Motor neuron (in vitro differentiated cells): Measurements from ENCODE around the gene MED13L. TPM values are rescaled to one million over a fixed set of nuclear protein-coding genes. Genes with fewer than 3 reads are reported as not detected.
A peak's percentile ranks its signal among the peaks of the same experiment; 100 is the strongest.

Experiments used
- ATAC-seq, 8 experiments: fragments of 200-7000 bp; cut with Tn5 transposase; replicated peaks in 6 of 8; 2 replicates each; pipeline ENCODE4 v1.8.0; 2021; ENCODE audit warnings: mild to moderate bottlenecking in 8 of 8, moderate library complexity in 8 of 8
- H3K27ac ChIP-seq, 2 donors: fragments of 250-450 bp; sonication (Bioruptor Pico); 2 replicates each; pipeline ENCODE4 v1.9.0; 2021; ENCODE audit warnings: antibody characterized with exemption in 2 of 2, mild to moderate bottlenecking in 2 of 2, moderate library complexity in 1 of 2
- H3K4me1 ChIP-seq, 2 donors: fragments of 250-450 bp; sonication (Bioruptor Pico); replicated peaks in 1 of 2; 2 replicates each; pipeline ENCODE4 v1.6.1; 2021; ENCODE audit warnings: antibody characterized with exemption in 2 of 2, mild to moderate bottlenecking in 2 of 2, moderate library complexity in 1 of 2
- H3K4me3 ChIP-seq, 5 donors: fragments of 250-450 bp; sonication (Bioruptor Pico); 2 replicates each; pipeline ENCODE4 v1.9.0; 2021; ENCODE audit warnings: antibody characterized with exemption in 5 of 5, mild to moderate bottlenecking in 5 of 5, moderate library complexity in 4 of 5
- WGBS, 10 experiments: fragments of 450-650 bp; shearing (Covaris generic); methylation state at CpG; one replicate each; pipeline ENCODE4 v1.0.0; 2022; 5-methylcytosine and 5-hydroxymethylcytosine counted together
- in situ Hi-C, 9 experiments: fragments of 400-800 bp; cut with MboI; loops; one replicate each; pipeline ENCODE4 v1.15.0; 2021; ENCODE audit warnings: low sequenced_read_pairs in 9 of 9, low pct_unique_long_range_greater_than_20kb in 2 of 9; ENCODE audit not compliant: unreplicated experiment in 9 of 9
- total RNA-seq, 8 experiments: library from RNA; unstranded; fragments of 300-600 nt; gene quantifications; 2 replicates each; pipeline versions ENCODE4 v1.2.3 to v1.2.4, GENCODE V29; 2022

MED13L gene
- total RNA-seq, 8 experiments from 2014 or later: 40.5 to 90.5 (median 66.7) TPM

DNA sequence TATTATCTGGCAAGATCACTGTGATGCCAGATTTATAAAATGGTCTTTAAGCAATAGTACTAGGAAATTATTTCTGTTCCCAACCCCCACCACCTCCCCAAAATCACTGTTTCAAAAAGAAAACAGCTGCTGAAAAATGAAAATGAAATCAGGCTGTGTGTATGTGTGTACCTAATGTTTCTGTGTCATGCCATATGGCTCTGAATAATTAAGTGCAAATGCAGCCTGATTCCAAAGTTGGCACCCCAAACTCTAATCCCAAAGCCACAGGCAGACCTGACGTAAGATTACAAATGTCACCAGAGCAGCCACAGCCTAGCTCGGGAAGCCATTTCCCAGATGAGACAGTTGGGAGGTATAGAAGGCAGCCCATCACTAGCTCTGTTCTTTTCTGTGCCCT lies 175.5 kb downstream of the MED13L start:
- Histone ChIP-seq H3K27ac (no peak overlapping the region), H3K4me3 (no peak overlapping the region), H3K4me1 (peaks cover 15 to 24% of the 10 kb centered on the region in 2 donors)
- ATAC-seq: no peak
- in situ Hi-C loops: no loop called here
- WGBS, 10 experiments: 60 to 100% (median 74%) methylated on average over 1 to 2 of the region's 2 CpGs; no CpG with 5 or more reads in 5 of the 10 experiments

DNA sequence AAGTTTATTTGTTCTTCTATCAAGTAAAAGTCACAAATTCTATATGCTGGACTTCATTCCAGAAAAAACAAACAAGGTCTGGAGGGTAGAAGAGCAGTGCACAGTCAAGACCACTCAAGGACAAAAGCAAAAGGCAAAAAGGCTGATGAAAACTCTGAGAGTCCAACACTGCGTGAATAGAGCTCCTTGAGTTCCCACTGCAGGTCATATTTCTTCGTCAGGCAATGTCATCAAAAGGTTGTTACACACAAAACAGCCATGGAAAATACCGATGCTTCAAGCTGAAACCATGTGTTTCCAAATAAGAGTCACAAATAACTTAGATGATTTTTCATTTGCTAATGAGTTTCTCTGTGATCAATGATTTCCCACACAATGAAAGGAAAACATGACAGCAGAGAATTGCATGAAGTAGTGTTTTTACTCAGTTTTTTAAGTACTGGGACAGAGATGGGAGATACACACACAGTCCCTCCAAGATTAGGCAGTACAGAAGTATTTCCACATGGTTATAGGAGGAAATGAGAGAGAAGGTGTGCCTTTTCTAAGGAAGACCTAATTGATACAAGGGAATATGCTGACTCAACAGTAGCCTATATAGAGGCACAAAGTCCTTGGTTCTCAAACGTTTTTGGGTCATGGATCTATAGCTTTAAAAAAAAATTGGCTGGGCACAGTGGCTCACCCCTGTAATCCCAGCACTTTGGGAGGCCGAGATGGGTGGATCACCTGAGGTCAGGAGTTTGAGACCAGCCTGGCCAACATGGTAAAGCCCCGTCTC lies 177.7 kb downstream of the MED13L start:
- Histone ChIP-seq H3K4me1 (peaks cover 15 to 24% of the 10 kb centered on the region in 2 donors), H3K27ac (no peak overlapping the region), H3K4me3 (no peak overlapping the region)
- WGBS, 10 experiments: 7 to 80% (median 42%) methylated on average over 3 to 6 of the region's 6 CpGs
- peak in 5 of 8 experiments; percentile 27 to 91 (median 61) for ATAC-seq
- in situ Hi-C loops: no loop called here

DNA sequence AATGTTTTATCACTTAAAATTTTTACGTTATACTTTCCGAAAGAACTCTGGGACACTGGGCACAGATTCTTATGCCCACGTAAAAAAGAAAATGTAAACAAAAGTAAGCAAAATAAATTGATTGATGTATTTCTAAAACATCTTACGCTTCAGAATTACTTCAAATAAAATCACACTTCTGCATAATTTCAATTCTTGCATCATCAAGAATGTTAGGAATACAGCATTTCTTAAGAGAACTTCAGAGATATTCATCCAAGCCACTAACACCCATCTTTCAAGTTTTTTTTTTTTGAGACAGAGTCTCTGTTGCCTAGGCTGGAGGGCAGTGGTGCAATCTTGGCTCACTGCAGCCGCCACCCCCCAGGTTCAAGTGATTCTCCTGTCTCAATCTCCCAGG lies 180.6 kb downstream of the MED13L start:
- Histone ChIP-seq H3K27ac (no peak overlapping the region), H3K4me1 (peaks cover 15 to 22% of the 10 kb centered on the region in 2 donors), H3K4me3 (no peak overlapping the region)
- WGBS, 10 experiments: 92 to 100% (median 98%) methylated on average over 3 to 5 of the region's 5 CpGs
- in situ Hi-C loops: no loop called here
- ATAC-seq: no peak

DNA sequence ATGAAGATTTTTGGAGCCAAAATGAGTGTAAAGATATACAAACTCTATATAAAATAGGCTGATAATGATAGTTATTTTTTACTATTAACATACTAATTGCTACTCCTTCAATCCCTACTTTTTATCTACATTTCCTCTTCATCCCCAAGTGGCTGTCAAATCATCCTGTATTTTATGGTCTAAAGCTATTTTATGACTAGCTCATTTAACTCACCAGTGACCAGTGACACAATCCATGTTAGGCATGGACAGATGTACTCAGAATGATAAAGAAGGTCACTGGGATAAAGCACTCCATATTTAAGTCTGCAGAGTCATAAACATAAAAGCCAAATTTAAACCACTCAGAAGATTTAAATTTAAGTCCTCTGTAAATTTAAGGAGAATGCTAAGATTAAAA lies 183.0 kb downstream of the MED13L start:
- H3K4me3 ChIP-seq: no peak overlapping the region
- H3K4me1 ChIP-seq: peaks cover under 1 to 7% of the 10 kb centered on the region in 2 donors
- no peak overlapping the region for H3K27ac ChIP-seq
- in situ Hi-C loops: no loop called here
- no peak for ATAC-seq

DNA sequence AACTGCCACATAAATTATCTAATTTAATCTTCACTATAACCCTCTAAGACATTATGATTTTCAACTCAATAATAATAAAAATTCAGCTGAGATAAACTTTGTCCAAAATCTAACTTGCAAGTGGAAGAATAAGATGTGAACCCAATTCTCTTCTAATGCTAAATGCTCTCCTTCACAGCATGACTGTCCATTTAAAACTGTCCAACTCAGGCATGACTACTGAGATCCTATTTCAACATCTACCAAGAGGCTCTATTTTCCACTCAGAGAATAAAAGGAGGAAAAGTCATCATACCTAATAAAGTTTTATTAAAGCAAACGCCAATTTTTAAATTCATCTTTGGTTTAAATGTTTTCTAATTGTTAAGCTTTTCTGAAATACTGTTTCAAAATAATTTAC lies 183.6 kb downstream of the MED13L start:
- no peak overlapping the region for H3K4me3 ChIP-seq
- WGBS, 10 experiments: 29 to 92% (median 61%) methylated on average over 1 of the region's 1 CpG
- H3K4me1 ChIP-seq: peaks cover 0 to 1% of the 10 kb centered on the region in 2 donors
- no peak overlapping the region for H3K27ac ChIP-seq
- ATAC-seq: peak in 1 of 8 experiments; percentile 42
- in situ Hi-C loops: no loop called here

DNA sequence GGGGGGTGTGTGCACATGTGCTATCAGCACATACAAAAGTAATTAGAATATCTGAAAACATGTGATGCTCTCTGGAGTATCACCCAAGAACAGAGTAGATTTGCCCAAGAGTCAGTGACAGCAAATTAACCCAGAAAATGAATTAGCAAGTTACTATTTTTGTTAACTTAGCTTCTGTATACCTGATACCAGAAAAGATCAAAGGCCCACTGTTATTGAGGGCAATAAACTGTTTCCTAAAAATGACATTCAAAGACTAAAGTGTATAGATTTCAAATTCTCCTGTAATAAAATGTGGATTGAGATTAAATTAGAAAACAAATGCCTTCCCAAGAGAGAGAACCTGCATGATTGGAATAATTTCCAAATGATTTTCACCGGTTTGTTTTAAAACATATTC lies 184.7 kb downstream of the MED13L start:
- no peak for ATAC-seq
- Histone ChIP-seq H3K27ac (no peak overlapping the region), H3K4me1 (peaks cover 3 to 6% of the 10 kb centered on the region in 2 donors), H3K4me3 (no peak overlapping the region)
- in situ Hi-C loops: no loop called here
- 62 to 100% (median 100%) methylated on average over 1 of the region's 1 CpG; no CpG with 5 or more reads in 2 of the 10 experiments for WGBS, 10 experiments

DNA sequence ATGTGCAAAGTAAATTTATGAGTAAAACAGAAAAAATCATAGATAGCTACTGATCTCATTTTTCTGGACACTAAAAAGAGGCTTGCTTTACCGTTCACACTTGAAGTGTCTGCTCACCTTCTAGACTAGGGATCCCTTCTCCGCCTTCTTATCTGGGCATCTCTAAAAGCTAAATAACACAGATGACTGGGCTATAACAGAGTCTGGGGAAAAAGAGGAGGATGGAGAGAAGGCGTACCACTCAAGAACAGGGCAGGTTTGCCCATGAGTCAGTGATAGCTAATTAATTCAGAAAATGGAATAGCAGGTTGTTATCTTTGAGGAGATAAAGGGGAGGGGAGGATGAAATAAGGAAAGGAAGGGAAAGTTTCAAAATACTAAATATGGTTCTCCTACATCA lies 185.3 kb downstream of the MED13L start:
- WGBS, 10 experiments: 72 to 100% (median 99%) methylated on average over 1 to 3 of the region's 3 CpGs
- Histone ChIP-seq H3K27ac (no peak overlapping the region), H3K4me3 (no peak overlapping the region), H3K4me1 (peaks cover 3 to 6% of the 10 kb centered on the region in 2 donors)
- ATAC-seq: no peak
- in situ Hi-C loops: no loop called here

DNA sequence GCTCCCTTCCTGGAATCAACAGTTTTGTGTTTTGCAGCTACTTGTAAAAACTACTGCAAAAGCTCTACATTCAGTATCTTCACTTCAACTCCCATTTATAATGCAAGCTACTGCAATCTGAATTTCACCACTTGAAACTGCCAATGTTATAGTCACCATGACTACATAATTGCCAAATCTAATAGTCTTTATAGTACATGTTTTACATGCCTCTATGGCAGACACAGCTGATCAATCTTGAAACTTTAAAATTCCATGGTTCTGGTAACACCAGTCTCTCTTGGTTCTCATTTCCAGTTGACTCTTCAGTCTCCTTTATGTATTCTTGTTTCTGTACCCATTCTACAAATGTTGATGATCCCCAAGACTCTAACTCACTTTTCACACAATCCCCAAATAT lies 185.9 kb downstream of the MED13L start:
- peaks cover 3 to 6% of the 10 kb centered on the region in 2 donors for H3K4me1 ChIP-seq
- no peak overlapping the region for H3K27ac ChIP-seq
- no peak for ATAC-seq
- no peak overlapping the region for H3K4me3 ChIP-seq
- in situ Hi-C loops: no loop called here

DNA sequence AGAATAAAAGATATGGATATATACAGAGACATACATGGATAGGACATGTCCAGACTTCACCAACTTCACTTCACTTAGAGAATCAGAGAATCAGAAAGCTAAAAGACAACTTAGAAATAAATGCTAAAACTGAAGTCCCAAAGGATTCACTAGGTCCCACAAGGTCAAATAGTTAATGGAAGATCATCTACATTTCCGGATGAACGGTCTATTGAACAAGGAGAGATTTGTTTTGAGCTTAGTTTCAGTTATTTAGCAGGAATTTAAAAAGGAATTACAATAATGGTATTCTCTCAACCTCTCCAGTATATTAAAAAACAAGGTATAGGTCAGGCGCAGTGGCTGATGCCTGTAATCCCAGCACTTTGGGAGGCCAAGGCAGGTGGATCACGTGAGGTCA lies 187.0 kb downstream of the MED13L start:
- 67 to 100% (median 94%) methylated on average over 2 to 4 of the region's 4 CpGs; no CpG with 5 or more reads in 1 of the 10 experiments for WGBS, 10 experiments
- in situ Hi-C loops: no loop called here
- H3K27ac ChIP-seq: no peak overlapping the region
- ATAC-seq: no peak
- peaks cover 3 to 6% of the 10 kb centered on the region in 2 donors for H3K4me1 ChIP-seq
- no peak overlapping the region for H3K4me3 ChIP-seq

DNA sequence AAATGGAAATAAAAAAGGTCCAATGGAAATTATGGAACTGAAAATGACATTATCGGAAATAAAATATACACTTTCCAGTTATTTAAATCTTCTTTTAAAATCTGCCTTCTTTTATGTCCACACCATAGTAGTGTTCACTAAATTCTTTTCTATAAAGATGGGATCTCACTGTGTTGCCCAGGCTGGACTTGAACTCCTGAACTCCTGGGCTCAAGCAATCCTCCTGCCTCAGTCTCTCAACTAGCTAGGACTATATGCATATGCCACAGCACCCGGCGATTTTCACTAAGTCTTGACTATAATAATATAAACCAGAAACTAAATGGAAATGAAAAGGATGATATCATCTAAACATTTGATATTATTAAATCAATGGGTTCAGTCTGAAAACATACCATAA lies 188.4 kb downstream of the MED13L start:
- in situ Hi-C loops: no loop called here
- peaks cover 3 to 6% of the 10 kb centered on the region in 2 donors for H3K4me1 ChIP-seq
- no peak for ATAC-seq
- H3K4me3 ChIP-seq: no peak overlapping the region
- no peak overlapping the region for H3K27ac ChIP-seq
- 73 to 100% (median 90%) methylated on average over 1 to 3 of the region's 3 CpGs for WGBS, 10 experiments

DNA sequence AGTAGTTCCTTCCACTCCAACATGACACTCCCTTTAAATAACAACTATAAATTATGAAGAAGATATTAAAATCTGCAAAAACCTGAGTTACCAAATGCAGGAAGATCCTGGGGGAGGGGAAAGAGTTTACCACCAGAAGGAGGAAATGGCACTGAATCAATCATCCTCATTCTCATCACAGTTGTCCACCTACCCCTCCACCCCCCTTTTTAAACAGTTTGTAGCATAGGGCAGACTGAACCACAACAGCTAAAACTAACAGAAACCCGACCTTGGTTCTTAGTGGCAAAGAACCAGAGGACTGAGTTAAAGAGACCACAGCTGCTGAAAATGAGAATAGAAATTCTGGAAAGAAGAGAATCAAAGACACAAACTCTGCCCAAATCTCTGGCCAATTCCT lies 189.5 kb downstream of the MED13L start:
- WGBS, 10 experiments: 11 to 83% (median 50%) methylated on average over 1 of the region's 1 CpG; no CpG with 5 or more reads in 3 of the 10 experiments
- ATAC-seq: no peak
- H3K4me3 ChIP-seq: no peak overlapping the region
- peaks cover 3 to 6% of the 10 kb centered on the region in 2 donors for H3K4me1 ChIP-seq
- in situ Hi-C loops: no loop called here
- H3K27ac ChIP-seq: no peak overlapping the region

DNA sequence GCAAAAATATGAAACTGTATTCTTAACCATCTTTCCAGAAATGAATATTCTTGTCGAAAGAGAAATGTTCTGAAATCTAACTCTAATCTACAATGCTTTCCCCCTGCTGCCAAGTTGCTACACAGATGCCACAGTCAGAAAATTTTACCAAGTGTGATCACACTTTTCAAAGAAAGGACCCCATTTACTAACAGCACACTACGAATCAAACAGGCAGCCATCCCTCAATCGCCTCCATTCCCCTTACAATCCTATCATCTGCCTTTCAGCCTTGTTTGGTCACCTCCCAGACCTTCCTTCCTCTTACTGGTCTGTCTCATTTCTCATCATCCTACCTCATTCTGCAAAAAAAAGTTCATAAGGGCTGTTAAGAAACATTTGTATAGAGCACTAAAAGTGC lies 190.1 kb downstream of the MED13L start:
- peaks cover 3 to 6% of the 10 kb centered on the region in 2 donors for H3K4me1 ChIP-seq
- in situ Hi-C loops: no loop called here
- H3K27ac ChIP-seq: no peak overlapping the region
- no peak for ATAC-seq
- H3K4me3 ChIP-seq: no peak overlapping the region
- 49 to 96% (median 70%) methylated on average over 1 to 3 of the region's 3 CpGs; no CpG with 5 or more reads in 1 of the 10 experiments for WGBS, 10 experiments

DNA sequence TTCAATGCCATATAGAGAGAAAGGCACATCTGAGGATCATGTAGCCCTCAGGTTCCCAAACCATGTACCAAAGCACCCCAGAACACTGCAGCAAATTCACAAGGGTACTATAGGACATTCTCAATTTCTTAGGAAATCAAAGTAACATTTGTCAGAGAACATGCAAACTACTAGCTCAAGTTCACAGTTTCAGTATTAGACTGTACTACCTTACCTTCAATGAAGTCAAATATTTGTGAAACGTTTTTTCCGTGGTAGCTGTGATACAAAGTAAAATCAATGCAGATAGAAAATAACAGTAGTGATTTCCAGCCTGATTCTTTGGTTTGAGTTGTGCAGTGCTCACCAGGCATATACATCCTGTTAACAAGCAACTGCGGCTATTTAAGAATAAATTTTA lies 197.1 kb downstream of the MED13L start:
- Histone ChIP-seq H3K27ac (no peak overlapping the region), H3K4me1 (no peaks in the 10 kb centered on the region), H3K4me3 (no peak overlapping the region)
- no peak for ATAC-seq
- 82 to 100% (median 96%) methylated on average over 1 to 3 of the region's 3 CpGs; no CpG with 5 or more reads in 1 of the 10 experiments for WGBS, 10 experiments
- in situ Hi-C loops: no loop called here

DNA sequence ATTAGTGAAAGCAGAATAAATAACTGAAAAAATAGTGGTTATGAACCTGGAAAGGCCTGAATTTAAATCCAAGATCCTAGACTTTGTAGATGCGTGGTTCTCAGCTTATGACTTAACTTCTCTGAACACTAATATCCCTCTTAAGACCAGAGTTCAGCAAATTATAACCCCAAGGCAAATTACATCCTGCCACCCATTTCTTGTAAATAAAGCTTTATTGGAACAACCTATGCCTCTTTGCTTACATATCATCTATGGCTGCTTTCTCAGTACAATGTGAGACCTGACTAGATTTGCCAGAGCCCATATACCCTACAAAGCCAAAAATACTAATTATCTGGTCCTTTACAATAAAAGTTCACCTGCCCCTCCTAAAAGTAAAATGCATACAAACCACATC lies 199.1 kb downstream of the MED13L start:
- in situ Hi-C loops: no loop called here
- ATAC-seq: no peak
- WGBS, 10 experiments: 89 to 100% (median 100%) methylated on average over 1 of the region's 1 CpG; no CpG with 5 or more reads in 4 of the 10 experiments
- Histone ChIP-seq H3K27ac (no peak overlapping the region), H3K4me3 (no peak overlapping the region), H3K4me1 (no peaks in the 10 kb centered on the region)
